Measurements from ENCODE around the gene EIF2D.

DNA sequence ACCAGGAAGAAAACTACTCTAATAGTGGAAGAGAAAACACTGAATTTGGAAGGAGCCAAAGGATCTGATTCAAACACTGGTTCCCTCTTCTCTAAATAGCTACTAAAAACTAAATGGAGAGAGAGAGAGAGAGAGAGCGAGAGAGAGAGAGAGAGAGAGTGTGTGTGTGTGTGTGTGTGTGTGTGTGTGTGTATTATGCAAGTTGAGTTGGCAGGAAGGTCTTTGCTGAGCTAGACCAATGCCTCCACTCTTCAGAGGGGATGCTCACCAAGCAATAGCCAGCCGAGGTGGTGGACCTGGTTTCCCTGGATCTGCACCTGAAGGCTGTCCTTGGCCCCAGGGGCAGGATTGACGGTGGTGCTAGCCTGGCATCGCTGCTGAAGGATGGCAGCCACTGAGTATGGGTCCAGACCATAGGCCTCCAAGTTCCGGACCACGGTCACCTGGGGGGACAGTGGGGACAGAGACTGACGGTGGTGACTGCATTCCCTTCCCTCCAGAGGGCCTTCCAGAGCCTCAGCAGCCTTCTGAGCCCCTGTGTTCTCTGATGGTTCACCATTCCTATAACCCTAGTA is 18.8 kb downstream of the EIF2D start:
- TF ChIP-seq, protein P1, sequence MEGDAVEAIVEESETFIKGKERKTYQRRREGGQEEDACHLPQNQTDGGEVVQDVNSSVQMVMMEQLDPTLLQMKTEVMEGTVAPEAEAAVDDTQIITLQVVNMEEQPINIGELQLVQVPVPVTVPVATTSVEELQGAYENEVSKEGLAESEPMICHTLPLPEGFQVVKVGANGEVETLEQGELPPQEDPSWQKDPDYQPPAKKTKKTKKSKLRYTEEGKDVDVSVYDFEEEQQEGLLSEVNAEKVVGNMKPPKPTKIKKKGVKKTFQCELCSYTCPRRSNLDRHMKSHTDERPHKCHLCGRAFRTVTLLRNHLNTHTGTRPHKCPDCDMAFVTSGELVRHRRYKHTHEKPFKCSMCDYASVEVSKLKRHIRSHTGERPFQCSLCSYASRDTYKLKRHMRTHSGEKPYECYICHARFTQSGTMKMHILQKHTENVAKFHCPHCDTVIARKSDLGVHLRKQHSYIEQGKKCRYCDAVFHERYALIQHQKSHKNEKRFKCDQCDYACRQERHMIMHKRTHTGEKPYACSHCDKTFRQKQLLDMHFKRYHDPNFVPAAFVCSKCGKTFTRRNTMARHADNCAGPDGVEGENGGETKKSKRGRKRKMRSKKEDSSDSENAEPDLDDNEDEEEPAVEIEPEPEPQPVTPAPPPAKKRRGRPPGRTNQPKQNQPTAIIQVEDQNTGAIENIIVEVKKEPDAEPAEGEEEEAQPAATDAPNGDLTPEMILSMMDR (conservative IDR thresholded peaks at IDR 0.05; ENCODE audit: low read depth, low read length) = no peak
- no peak for TF ChIP-seq EZH2phosphoT487 (IDR thresholded peaks at IDR 0.05; ENCODE audit: borderline replicate concordance, low read length)

Measured in PC-3 (cell line).